ENCODE results near the gene SETD1A. TPM values are rescaled to one million over a fixed set of nuclear protein-coding genes. Genes with fewer than 3 reads are reported as not detected.

Gene SETD1A
- total and polyA plus RNA-seq, 9 of the 15 experiments (the other 6 are each of a cell fraction or from before 2014, with no cell fraction given) = 0.08 to 36.0 (median 4.2) TPM

DNA sequence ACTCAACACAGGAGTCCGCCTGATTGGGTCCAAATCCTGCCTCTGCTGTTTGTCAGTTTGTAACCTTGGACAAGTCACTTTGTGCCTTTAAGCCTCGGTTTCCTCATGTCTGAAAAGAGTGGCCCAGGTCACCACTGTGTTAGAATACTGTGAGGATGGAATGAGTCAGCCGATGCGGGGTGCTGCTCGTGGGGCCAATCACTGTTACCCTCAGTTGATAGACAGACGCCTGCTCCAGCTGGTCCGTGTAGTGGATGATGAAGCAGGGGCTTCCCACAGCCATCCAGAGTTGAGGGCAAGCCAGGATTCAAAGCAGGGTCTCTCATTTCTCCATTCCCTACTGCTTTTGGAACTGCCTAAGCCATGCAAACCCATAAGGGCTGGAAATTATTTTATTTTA is 28.4 kb upstream of the SETD1A start:
- no peak for DNase-seq (ENCODE audit: extremely low read depth in 1 of 4, low spot score in 3 of 4)
- intact Hi-C loops (cut with micrococcal nuclease) = no loop called here
- 82% methylated on average over 7 of the region's 7 CpGs for WGBS (ENCODE audit: insufficient coverage, low coverage, missing lambda C conversion rate)
- peaks cover 9% of the 10 kb centered on the region for H3K79me2 ChIP-seq (ENCODE audit: control insufficient read depth, insufficient read depth, low read length)
- no peak overlapping the region for H2AFZ ChIP-seq (ENCODE audit: low read depth, low read length)
- peaks cover 61% of the 10 kb centered on the region; the same call in 2 of the 3 replicates for H3K36me3 ChIP-seq (ENCODE audit: control insufficient read depth, insufficient read depth, low read length)
- H3K9me3 ChIP-seq (replicated peaks; ENCODE audit: control insufficient read depth, insufficient read depth, low read depth, low read length) = no peaks in the 10 kb centered on the region
- ChIA-PET CTCF (ENCODE audit: low intra/inter-chr PET ratio) (no interaction called here), POLR2A (interaction anchor here (0.8 kb wide), 1 partner anchor 837 kb away, joined by 4 read pairs; no protein-coding TSS in a partner anchor)
- no peak overlapping the region for H3K27ac ChIP-seq (ENCODE audit: extremely low read depth, low read depth, low read length)
- H3K9me1 ChIP-seq (ENCODE audit: control insufficient read depth, insufficient read depth, low read length) = peaks cover 3% of the 10 kb centered on the region
- no peaks in the 10 kb centered on the region; the same call in 1 of the 2 replicates for H4K20me1 ChIP-seq (replicated peaks; ENCODE audit: control insufficient read depth, insufficient read depth, low read length)
- H3K4me1 ChIP-seq (replicated peaks in 1 of 2; ENCODE audit: control insufficient read depth in 2 of 2, insufficient read depth in 2 of 2, low read length in 2 of 2) = peaks cover 0 to 47% of the 10 kb centered on the region in 2 experiments; a peak in 3 of 5 replicates
- no peak for FAIRE-seq
- no peaks in the 10 kb centered on the region for H3K27me3 ChIP-seq (ENCODE audit: control insufficient read depth in 2 of 2, insufficient read depth in 2 of 2, low read length in 2 of 2)
- no TSS peak for BruUV-seq (replicated peaks)
- H3K9ac ChIP-seq (ENCODE audit: insufficient read depth in 1 of 2, low read depth in 2 of 2, low read length in 2 of 2) = no peak overlapping the region
- no peak overlapping the region for H3K4me2 ChIP-seq (ENCODE audit: insufficient read depth, low read length)
- no peak for ATAC-seq
- H3K4me3 ChIP-seq = no peak overlapping the region
- no peak for TF ChIP-seq HDGF (IDR thresholded peaks at IDR 0.05)
- TF ChIP-seq, protein P1, sequence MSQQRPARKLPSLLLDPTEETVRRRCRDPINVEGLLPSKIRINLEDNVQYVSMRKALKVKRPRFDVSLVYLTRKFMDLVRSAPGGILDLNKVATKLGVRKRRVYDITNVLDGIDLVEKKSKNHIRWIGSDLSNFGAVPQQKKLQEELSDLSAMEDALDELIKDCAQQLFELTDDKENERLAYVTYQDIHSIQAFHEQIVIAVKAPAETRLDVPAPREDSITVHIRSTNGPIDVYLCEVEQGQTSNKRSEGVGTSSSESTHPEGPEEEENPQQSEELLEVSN (IDR thresholded peaks at IDR 0.05; ENCODE audit: borderline replicate concordance in 1 of 2, extremely low read depth in 1 of 2, insufficient read depth in 1 of 2, insufficient read length in 1 of 2, low read depth in 1 of 2, low read length in 1 of 2, poor library complexity in 1 of 2, severe bottlenecking in 1 of 2) = no peak
- TF ChIP-seq HLTF (IDR thresholded peaks at IDR 0.05) = no peak
- TF ChIP-seq, protein P2, sequence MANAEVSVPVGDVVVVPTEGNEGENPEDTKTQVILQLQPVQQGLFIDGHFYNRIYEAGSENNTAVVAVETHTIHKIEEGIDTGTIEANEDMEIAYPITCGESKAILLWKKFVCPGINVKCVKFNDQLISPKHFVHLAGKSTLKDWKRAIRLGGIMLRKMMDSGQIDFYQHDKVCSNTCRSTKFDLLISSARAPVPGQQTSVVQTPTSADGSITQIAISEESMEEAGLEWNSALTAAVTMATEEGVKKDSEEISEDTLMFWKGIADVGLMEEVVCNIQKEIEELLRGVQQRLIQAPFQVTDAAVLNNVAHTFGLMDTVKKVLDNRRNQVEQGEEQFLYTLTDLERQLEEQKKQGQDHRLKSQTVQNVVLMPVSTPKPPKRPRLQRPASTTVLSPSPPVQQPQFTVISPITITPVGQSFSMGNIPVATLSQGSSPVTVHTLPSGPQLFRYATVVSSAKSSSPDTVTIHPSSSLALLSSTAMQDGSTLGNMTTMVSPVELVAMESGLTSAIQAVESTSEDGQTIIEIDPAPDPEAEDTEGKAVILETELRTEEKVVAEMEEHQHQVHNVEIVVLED (CRISPR knock-in tag; IDR thresholded peaks at IDR 0.05) = no peak
- TF ChIP-seq CHD1 (IDR thresholded peaks at IDR 0.05; ENCODE audit: low read length) = no peak
- TF ChIP-seq SMARCE1 (IDR thresholded peaks at IDR 0.05) = no peak
- no peak for TF ChIP-seq ZNF436 (CRISPR knock-in tag; IDR thresholded peaks at IDR 0.05)
- TF ChIP-seq, protein P3, sequence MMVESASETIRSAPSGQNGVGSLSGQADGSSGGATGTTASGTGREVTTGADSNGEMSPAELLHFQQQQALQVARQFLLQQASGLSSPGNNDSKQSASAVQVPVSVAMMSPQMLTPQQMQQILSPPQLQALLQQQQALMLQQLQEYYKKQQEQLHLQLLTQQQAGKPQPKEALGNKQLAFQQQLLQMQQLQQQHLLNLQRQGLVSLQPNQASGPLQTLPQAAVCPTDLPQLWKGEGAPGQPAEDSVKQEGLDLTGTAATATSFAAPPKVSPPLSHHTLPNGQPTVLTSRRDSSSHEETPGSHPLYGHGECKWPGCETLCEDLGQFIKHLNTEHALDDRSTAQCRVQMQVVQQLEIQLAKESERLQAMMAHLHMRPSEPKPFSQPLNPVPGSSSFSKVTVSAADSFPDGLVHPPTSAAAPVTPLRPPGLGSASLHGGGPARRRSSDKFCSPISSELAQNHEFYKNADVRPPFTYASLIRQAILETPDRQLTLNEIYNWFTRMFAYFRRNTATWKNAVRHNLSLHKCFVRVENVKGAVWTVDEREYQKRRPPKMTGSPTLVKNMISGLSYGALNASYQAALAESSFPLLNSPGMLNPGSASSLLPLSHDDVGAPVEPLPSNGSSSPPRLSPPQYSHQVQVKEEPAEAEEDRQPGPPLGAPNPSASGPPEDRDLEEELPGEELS (CRISPR knock-in tag; IDR thresholded peaks at IDR 0.05; ENCODE audit: borderline replicate concordance) = no peak
- no peak for TF ChIP-seq GTF2E2 (tag; IDR thresholded peaks at IDR 0.05)
- in situ Hi-C loops (cut with MboI) = no loop called here
